ENCODE data around the gene SAMD14. TPM values are rescaled to one million over a fixed set of nuclear protein-coding genes. Genes with fewer than 3 reads are reported as not detected.

SAMD14 gene
- total RNA-seq, 6 experiments from 2014 or later: 0.50 to 3.8 (median 0.77) TPM; not detected in 1

DNA sequence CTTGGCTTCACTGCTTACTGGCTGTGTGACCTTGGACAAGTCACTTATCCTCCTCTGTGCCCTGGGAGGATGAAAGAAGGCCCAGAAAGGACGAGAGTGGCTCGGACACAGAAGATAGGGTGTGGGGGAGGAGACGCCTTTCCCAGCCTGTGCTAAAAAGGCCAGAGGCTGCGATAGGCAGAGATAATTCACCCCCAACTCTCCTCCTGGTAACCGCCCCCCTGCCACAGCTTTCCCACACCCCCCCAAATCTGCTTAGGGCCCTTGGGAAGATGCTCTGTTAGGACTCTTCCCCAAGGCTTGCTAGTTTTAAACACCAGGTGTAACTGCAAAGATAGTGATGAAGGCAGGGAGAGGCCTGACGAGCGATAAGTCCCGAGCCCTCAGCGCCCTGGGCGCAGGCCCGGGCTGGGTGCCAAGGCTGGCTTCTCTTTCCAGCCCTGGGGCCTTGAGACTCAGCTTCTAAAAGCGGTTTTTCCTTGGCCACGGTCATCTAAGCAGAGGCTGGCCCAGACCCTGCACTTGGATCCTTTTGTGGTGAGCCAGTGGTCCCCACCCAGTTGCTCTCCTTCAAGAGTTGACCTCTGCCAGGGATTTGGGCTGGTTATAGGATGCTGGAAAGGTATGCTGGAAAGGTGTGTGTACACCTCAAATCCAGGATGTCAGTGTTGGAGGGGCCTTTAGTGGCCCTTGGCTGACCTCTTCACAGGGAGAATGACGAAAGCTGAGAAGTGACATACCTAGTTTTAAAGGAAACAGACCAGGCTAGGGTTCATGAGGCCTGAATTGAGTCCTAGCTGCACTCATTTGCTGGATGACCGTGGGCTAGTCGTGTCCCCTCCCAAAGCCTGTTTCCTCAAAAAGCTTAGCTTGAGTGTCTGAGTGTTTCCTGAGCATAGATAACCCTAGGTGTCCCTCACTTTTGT lies 24.0 kb upstream of the SAMD14 start:
- 35% methylated on average over 9 of the region's 16 CpGs for WGBS (ENCODE audit: insufficient coverage, low coverage, low lambda C conversion rate, missing lambda C conversion rate)
- Histone ChIP-seq H3K27ac (peak overlapping the region in 1 of 3 donors; percentile 29), H3K4me3 (no peak overlapping the region), H3K27me3 (no peaks in the 10 kb centered on the region), H3K9me3 (no peaks in the 10 kb centered on the region), H3K36me3 (no peaks in the 10 kb centered on the region), H3K4me1 (peaks cover 0 to 11% (median 4%) of the 10 kb centered on the region in 4 donors)
- intact Hi-C loops (cut with DNase I): no loop called here
- TF ChIP-seq POLR2A (IDR thresholded peaks at IDR 0.05): no peak
- TF ChIP-seq, protein P1, sequence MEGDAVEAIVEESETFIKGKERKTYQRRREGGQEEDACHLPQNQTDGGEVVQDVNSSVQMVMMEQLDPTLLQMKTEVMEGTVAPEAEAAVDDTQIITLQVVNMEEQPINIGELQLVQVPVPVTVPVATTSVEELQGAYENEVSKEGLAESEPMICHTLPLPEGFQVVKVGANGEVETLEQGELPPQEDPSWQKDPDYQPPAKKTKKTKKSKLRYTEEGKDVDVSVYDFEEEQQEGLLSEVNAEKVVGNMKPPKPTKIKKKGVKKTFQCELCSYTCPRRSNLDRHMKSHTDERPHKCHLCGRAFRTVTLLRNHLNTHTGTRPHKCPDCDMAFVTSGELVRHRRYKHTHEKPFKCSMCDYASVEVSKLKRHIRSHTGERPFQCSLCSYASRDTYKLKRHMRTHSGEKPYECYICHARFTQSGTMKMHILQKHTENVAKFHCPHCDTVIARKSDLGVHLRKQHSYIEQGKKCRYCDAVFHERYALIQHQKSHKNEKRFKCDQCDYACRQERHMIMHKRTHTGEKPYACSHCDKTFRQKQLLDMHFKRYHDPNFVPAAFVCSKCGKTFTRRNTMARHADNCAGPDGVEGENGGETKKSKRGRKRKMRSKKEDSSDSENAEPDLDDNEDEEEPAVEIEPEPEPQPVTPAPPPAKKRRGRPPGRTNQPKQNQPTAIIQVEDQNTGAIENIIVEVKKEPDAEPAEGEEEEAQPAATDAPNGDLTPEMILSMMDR (IDR thresholded peaks at IDR 0.05): no peak
- ATAC-seq: peak in 3 of 4 donors; percentile 1 to 25 (median 2)
- peak in 1 of 3 donors; percentile 62 for DNase-seq

DNA sequence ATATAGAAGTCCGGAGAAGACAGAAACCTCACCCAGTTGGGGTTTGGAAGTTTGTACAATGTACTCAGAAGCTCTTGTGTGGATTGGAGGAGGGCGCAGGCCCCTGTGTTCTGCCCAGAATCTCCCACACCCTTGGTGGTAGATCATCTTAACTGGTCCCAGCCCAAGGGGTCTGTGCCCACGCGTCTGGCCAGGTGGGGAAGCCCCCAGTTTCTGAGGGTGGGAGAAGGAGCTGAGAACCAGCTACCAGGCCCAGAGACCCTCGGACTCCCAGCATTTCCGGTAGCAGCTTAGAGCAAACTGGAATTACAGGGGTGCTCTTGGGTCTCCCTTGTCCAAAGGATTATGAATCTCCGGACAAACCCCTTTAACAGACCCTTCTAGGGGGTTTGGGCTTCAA lies 22.8 kb upstream of the SAMD14 start:
- H3K4me1 ChIP-seq: peaks cover 0 to 21% (median 4%) of the 10 kb centered on the region in 4 donors
- H3K27me3 ChIP-seq: no peaks in the 10 kb centered on the region
- H3K4me3 ChIP-seq: no peak overlapping the region
- peak overlapping the region in 2 of 3 donors; percentile 50 to 89 for H3K27ac ChIP-seq
- DNase-seq: peak in 1 of 3 donors; percentile 48
- ATAC-seq: no peak
- 60% methylated on average over 1 of the region's 7 CpGs for WGBS (ENCODE audit: insufficient coverage, low coverage, low lambda C conversion rate, missing lambda C conversion rate)
- H3K36me3 ChIP-seq: no peaks in the 10 kb centered on the region
- no peak for TF ChIP-seq POLR2A (IDR thresholded peaks at IDR 0.05)
- TF ChIP-seq, protein P1 (IDR thresholded peaks at IDR 0.05): no peak
- no peaks in the 10 kb centered on the region for H3K9me3 ChIP-seq
- intact Hi-C loops (cut with DNase I): no loop called here

DNA sequence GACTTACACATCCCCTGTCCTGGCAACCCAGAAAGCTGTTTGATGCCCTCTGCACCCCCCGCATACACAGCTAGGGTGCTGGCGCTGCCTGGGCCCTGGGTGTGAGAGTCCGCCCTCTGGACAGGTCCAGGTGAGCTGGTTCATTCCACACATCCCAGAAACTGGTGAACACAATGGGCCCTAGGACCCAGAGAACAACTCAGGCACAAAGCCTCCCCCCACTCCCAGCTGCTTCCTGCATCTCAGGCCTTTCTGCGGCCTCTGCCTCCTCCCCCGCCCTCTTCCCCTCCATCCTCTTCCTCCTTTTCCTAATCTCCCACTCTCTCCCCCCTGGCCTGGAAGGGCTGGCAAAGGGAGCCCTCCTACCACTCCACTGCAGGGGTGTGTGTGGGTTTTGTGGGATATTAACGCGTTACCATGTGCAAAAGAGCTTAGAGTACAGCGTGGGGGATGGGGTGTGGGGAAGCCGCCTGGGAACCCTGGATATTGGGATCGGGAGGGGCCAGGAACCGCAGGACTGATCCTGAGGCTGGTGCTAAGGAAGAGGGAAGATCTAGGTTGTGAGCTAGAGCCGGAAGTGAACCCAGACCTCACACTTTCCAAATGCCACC lies 22.1 kb upstream of the SAMD14 start:
- intact Hi-C loops (cut with DNase I): no loop called here
- Histone ChIP-seq H3K4me3 (peak overlapping the region; percentile 72 to 82 (median 74)), H3K4me1 (peaks cover 0 to 28% (median 8%) of the 10 kb centered on the region in 4 donors), H3K27ac (peak overlapping the region; percentile 50 to 89 (median 87)), H3K9me3 (no peaks in the 10 kb centered on the region), H3K36me3 (no peaks in the 10 kb centered on the region), H3K27me3 (no peaks in the 10 kb centered on the region)
- no peak for TF ChIP-seq POLR2A (IDR thresholded peaks at IDR 0.05)
- TF ChIP-seq, protein P1 (IDR thresholded peaks at IDR 0.05): no peak
- DNase-seq: peak; percentile 77 to 86 (median 84)
- ATAC-seq: peak; percentile 35 to 55 (median 50)
- 19% methylated on average over 11 of the region's 12 CpGs for WGBS (ENCODE audit: insufficient coverage, low coverage, low lambda C conversion rate, missing lambda C conversion rate)

DNA sequence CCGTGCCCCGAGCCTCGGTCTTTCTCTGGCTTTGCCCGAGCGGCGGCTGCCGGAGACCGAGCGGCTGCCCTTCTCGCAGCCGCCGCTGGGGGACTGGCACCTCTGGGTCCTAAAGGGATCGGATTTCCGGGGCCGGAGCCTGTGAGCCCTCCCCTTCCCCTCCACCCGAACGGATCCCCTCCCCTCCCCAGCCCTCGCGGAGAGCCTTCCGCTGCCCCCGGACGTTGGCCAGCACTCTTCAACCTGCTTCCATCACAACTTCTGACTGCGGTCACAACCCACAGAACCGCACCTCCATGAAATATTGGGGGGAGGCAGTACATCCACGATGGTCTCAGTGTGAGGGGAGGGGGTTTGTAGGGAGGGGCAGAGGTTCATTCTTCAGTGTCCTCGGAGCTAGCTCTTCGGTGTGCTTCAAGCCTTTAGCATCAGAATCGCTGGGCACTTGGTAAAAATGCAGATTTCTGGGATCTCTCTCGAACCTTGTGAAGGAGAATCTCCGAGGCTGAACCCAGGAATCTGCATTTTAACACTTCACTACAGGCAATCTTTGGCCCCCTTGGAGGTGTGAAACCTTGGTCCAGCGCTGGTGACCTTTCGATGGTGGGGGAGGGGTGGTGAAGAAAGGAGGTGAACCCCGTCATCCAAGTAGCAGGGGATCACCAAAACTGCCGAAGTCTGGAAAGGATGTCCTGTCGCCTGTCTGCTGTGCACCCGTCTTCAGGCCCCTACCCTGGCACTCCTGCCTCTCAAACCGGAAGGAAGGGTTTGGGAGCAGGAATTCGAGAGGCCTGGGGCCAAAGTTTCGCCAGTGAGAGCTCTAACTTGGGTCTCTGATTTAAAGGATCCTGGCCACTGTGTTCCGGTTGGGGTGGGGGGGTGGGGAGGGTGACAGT lies 21.3 kb upstream of the SAMD14 start:
- Histone ChIP-seq H3K4me3 (peak overlapping the region; percentile 72 to 82 (median 74)), H3K4me1 (peaks cover 0 to 36% (median 13%) of the 10 kb centered on the region in 4 donors), H3K27me3 (no peaks in the 10 kb centered on the region), H3K9me3 (no peaks in the 10 kb centered on the region), H3K36me3 (no peaks in the 10 kb centered on the region), H3K27ac (peak overlapping the region; percentile 72 to 89 (median 87))
- ATAC-seq (peak; percentile 56 to 67 (median 64)), DNase-seq (peak; percentile 92 to 93 (median 92))
- 5% methylated on average over 7 of the region's 40 CpGs for WGBS (ENCODE audit: insufficient coverage, low coverage, low lambda C conversion rate, missing lambda C conversion rate)
- TF ChIP-seq, protein P1 (IDR thresholded peaks at IDR 0.05): peak; percentile 31 to 63 (median 34)
- no peak for TF ChIP-seq POLR2A (IDR thresholded peaks at IDR 0.05)
- intact Hi-C loops (cut with DNase I): no loop called here

Data from right lobe of liver (tissue), 6 donors.